DOHH2 (cell line): ENCODE data around the gene CPSF4L.

ENCODE experiments used
- EZH2phosphoT487 ChIP-seq: fragments of 200-600 bp; sonication (generic); IDR thresholded peaks from 2 replicates; pipeline ENCODE4 v1.6.1; 2017; ENCODE audit warnings: borderline replicate concordance, mild to moderate bottlenecking, antibody characterized with exemption, low read length, moderate library complexity, mixed read lengths
- TF ChIP-seq, protein P1 (sequence below): fragments of 200-600 bp; sonication (generic); IDR thresholded peaks from one replicate; pipeline ENCODE4 v1.5.1; 2014; ENCODE audit warnings: antibody characterized with exemption, mild to moderate bottlenecking, low read depth, low read length; ENCODE audit not compliant: poor library complexity, severe bottlenecking

DNA sequence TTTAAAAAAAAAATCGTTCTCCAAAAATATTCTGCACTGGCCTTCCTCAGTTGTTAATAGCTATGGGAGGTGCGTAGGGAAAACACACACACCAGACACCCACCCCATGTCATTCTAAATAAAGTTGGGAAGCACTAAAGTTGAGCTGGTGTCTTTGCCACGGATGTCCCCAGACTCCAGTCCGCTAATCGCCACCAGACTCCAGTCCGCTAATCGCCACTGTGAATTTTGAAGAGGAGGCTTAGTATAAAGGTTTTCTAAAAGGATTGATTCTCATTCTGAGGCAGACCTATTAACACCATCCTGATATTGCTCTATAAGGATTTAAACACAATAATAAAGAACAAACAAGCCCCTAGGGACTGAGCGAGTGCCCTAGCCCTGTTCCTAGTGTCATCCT is 22.7 kb upstream of the CPSF4L start:
- TF ChIP-seq, protein P1, sequence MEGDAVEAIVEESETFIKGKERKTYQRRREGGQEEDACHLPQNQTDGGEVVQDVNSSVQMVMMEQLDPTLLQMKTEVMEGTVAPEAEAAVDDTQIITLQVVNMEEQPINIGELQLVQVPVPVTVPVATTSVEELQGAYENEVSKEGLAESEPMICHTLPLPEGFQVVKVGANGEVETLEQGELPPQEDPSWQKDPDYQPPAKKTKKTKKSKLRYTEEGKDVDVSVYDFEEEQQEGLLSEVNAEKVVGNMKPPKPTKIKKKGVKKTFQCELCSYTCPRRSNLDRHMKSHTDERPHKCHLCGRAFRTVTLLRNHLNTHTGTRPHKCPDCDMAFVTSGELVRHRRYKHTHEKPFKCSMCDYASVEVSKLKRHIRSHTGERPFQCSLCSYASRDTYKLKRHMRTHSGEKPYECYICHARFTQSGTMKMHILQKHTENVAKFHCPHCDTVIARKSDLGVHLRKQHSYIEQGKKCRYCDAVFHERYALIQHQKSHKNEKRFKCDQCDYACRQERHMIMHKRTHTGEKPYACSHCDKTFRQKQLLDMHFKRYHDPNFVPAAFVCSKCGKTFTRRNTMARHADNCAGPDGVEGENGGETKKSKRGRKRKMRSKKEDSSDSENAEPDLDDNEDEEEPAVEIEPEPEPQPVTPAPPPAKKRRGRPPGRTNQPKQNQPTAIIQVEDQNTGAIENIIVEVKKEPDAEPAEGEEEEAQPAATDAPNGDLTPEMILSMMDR, result no peak
- TF ChIP-seq EZH2phosphoT487, result no peak
